Neuronal stem cell (in vitro differentiated cells): ENCODE measurements around the gene UBE2J2.

Experiments
- DNase-seq: peaks from one replicate; pipeline ENCODE4 v3.0.0-alpha.2; 2013; ENCODE audit warnings: low spot score
- H2AFZ ChIP-seq: one replicate; pipeline ENCODE4 v1.6.1; 2013; ENCODE audit warnings: mild to moderate bottlenecking, low read length, inconsistent platforms
- H2AK5ac ChIP-seq: 2 replicates; pipeline ENCODE4 v1.6.1; 2013; ENCODE audit warnings: low read depth, mild to moderate bottlenecking, inconsistent platforms, low read length, moderate library complexity, mixed read lengths
- H2BK120ac ChIP-seq: 2 replicates; pipeline ENCODE4 v1.6.1; 2013; ENCODE audit warnings: low read depth, mild to moderate bottlenecking, inconsistent platforms, low read length, moderate library complexity, mixed read lengths
- H2BK12ac ChIP-seq: one replicate; pipeline ENCODE4 v1.6.1; 2013; ENCODE audit warnings: low read length, inconsistent platforms
- H2BK15ac ChIP-seq: 2 replicates; pipeline ENCODE4 v1.6.1; 2013; ENCODE audit warnings: mild to moderate bottlenecking, low read length, inconsistent platforms, mixed read lengths
- H2BK5ac ChIP-seq: one replicate; pipeline ENCODE4 v1.6.1; 2013; ENCODE audit warnings: inconsistent platforms, mild to moderate bottlenecking, low read length, moderate library complexity
- H3K14ac ChIP-seq: one replicate; pipeline ENCODE4 v1.6.1; 2013; ENCODE audit warnings: low read length, inconsistent platforms
- H3K18ac ChIP-seq: 2 replicates; pipeline ENCODE4 v1.6.1; 2013; ENCODE audit warnings: low read length, inconsistent platforms
- H3K23ac ChIP-seq: 2 replicates; pipeline ENCODE4 v1.6.1; 2013; ENCODE audit warnings: low read depth, mild to moderate bottlenecking, mixed read lengths, low read length, inconsistent platforms; ENCODE audit not compliant: poor library complexity
- H3K27ac ChIP-seq: replicated peaks from 3 replicates; pipeline ENCODE4 v1.5.1; 2013; ENCODE audit warnings: low read length, inconsistent platforms
- H3K27me3 ChIP-seq, 3 experiments: 2 replicates each; pipeline ENCODE4 v1.6.1; 2013; ENCODE audit warnings: low read length in 3 of 3, mild to moderate bottlenecking in 2 of 3, inconsistent platforms in 1 of 3, low read depth in 1 of 3, mixed read lengths in 1 of 3, moderate library complexity in 1 of 3; ENCODE audit not compliant: control insufficient read depth in 3 of 3, insufficient read depth in 3 of 3
- H3K36me3 ChIP-seq, 2 donors: replicated peaks in 1 of 2; 2 replicates each; pipeline ENCODE4 v1.6.1; 2013; ENCODE audit warnings: low read length in 2 of 2; ENCODE audit not compliant: control insufficient read depth in 2 of 2, insufficient read depth in 2 of 2
- H3K4ac ChIP-seq: 2 replicates; pipeline ENCODE4 v1.6.1; 2013; ENCODE audit warnings: inconsistent platforms, mild to moderate bottlenecking, low read length, moderate library complexity
- H3K4me1 ChIP-seq, 2 donors: 1 replicate in 1 of 2; 2 replicates in 1 of 2; pipeline ENCODE4 v1.6.1; 2013; ENCODE audit warnings: low read length in 2 of 2, low read depth in 1 of 2; ENCODE audit not compliant: control insufficient read depth in 2 of 2, insufficient read depth in 1 of 2
- H3K4me2 ChIP-seq: one replicate; pipeline ENCODE4 v1.6.1; 2013; ENCODE audit warnings: mild to moderate bottlenecking, low read length, inconsistent platforms; ENCODE audit not compliant: insufficient read depth, poor library complexity, severe bottlenecking
- H3K4me3 ChIP-seq, 2 donors: 2 replicates each; pipeline ENCODE4 v1.5.1; 2013; ENCODE audit warnings: low read length in 2 of 2, mild to moderate bottlenecking in 2 of 2, inconsistent platforms in 1 of 2, moderate library complexity in 1 of 2
- H3K79me1 ChIP-seq: one replicate; pipeline ENCODE4 v1.6.1; 2013; ENCODE audit warnings: low read depth, mild to moderate bottlenecking, inconsistent platforms, low read length, moderate library complexity
- H3K9ac ChIP-seq: one replicate; pipeline ENCODE4 v1.6.1; 2013; ENCODE audit warnings: mild to moderate bottlenecking, low read depth, low read length, inconsistent platforms; ENCODE audit not compliant: poor library complexity
- H3K9me3 ChIP-seq, 2 donors: replicated peaks in 1 of 2; 2 replicates each; pipeline versions ENCODE3 to v1.6.1; 2013; ENCODE audit warnings: low read length in 2 of 2, mild to moderate bottlenecking in 2 of 2, inconsistent platforms in 1 of 2, low read depth in 1 of 2, mixed read lengths in 1 of 2, moderate library complexity in 1 of 2; ENCODE audit not compliant: control insufficient read depth in 2 of 2, insufficient read depth in 1 of 2
- H4K8ac ChIP-seq: one replicate; pipeline ENCODE4 v1.6.1; 2013; ENCODE audit warnings: low read depth, mild to moderate bottlenecking, inconsistent platforms, low read length, moderate library complexity
- H4K91ac ChIP-seq: one replicate; pipeline ENCODE4 v1.6.1; 2013; ENCODE audit warnings: low read length, low read depth, mild to moderate bottlenecking, inconsistent platforms; ENCODE audit not compliant: poor library complexity
- WGBS, 2 donors: extraction: QIAGEN DNeasy Blood & Tissue Kit; methylation state at CpG; one replicate each; pipeline ENCODE4 v1.1.7; 2013; ENCODE audit warnings: missing lambda C conversion rate in 2 of 2, mixed read lengths in 1 of 2; ENCODE audit not compliant: insufficient read length in 2 of 2, insufficient replicate concordance in 1 of 2; ENCODE audit errors: extremely low coverage in 2 of 2; 5-methylcytosine and 5-hydroxymethylcytosine counted together

UBE2J2 gene

GRCh38 chr1:1273209-1273511 lies 494 bp downstream of the UBE2J2 start:
- H2BK12ac ChIP-seq = no peak overlapping the region
- peak overlapping the region; percentile 94 for H3K18ac ChIP-seq
- H3K27ac ChIP-seq = no peak overlapping the region
- H4K91ac ChIP-seq = no peak overlapping the region
- peak overlapping the region; percentile 99 for H3K23ac ChIP-seq
- H4K8ac ChIP-seq = no peak overlapping the region
- peak overlapping the region; percentile 56 for H3K14ac ChIP-seq
- peak overlapping the region; percentile 83 for H3K4me2 ChIP-seq
- no CpG with 5 or more reads among the region's 31 CpGs for WGBS, 2 donors
- no peak for DNase-seq
- no peak overlapping the region for H2BK120ac ChIP-seq
- H3K4ac ChIP-seq = peak overlapping the region; percentile 37
- H3K36me3 ChIP-seq = peaks cover 10 to 39% of the 10 kb centered on the region in 2 donors
- peak overlapping the region; percentile 95 for H2AK5ac ChIP-seq
- H3K9ac ChIP-seq = peak overlapping the region; percentile 96
- H3K9me3 ChIP-seq = peaks cover 0 to 2% of the 10 kb centered on the region in 2 donors
- peaks cover 23% of the 10 kb centered on the region for H3K79me1 ChIP-seq
- H2AFZ ChIP-seq = peak overlapping the region; percentile 86
- H3K27me3 ChIP-seq = no peaks in the 10 kb centered on the region
- H2BK15ac ChIP-seq = no peak overlapping the region
- H2BK5ac ChIP-seq = peak overlapping the region; percentile 90
- peaks cover 14 to 20% of the 10 kb centered on the region in 2 donors for H3K4me1 ChIP-seq
- peak overlapping the region; percentile 88 to 97 for H3K4me3 ChIP-seq

GRCh38 chr1:1272341-1273208 lies 1.1 kb downstream of the UBE2J2 start:
- no CpG with 5 or more reads among the region's 43 CpGs for WGBS, 2 donors

GRCh38 chr1:1270813-1271212 lies 2.8 kb downstream of the UBE2J2 start:
- Histone ChIP-seq H2AFZ (no peak overlapping the region), H2BK120ac (no peak overlapping the region), H4K8ac (no peak overlapping the region), H3K79me1 (peaks cover 34% of the 10 kb centered on the region), H3K9me3 (peaks cover 0 to 2% of the 10 kb centered on the region in 2 donors), H3K27me3 (no peaks in the 10 kb centered on the region), H3K18ac (no peak overlapping the region), H3K4ac (no peak overlapping the region), H2AK5ac (no peak overlapping the region), H2BK12ac (no peak overlapping the region), H3K4me1 (peaks cover 14 to 20% of the 10 kb centered on the region in 2 donors), H3K36me3 (peaks cover 19 to 56% of the 10 kb centered on the region in 2 donors), H4K91ac (no peak overlapping the region), H3K23ac (no peak overlapping the region), H2BK5ac (peak overlapping the region; percentile 0), H3K27ac (no peak overlapping the region), H3K4me3 (no peak overlapping the region), H3K9ac (peak overlapping the region; percentile 25), H2BK15ac (no peak overlapping the region), H3K4me2 (no peak overlapping the region), H3K14ac (no peak overlapping the region)
- no peak for DNase-seq
- no CpG with 5 or more reads among the region's 7 CpGs for WGBS, 2 donors

More at GRCh38 chr1:1272341-1273208, 1.1 kb downstream of the UBE2J2 start:
- H3K14ac ChIP-seq = no peak overlapping the region
- no peaks in the 10 kb centered on the region for H3K27me3 ChIP-seq
- H2AK5ac ChIP-seq = peak overlapping the region; percentile 95
- H3K27ac ChIP-seq = no peak overlapping the region
- H3K4me1 ChIP-seq = peaks cover 14 to 20% of the 10 kb centered on the region in 2 donors
- H3K79me1 ChIP-seq = peaks cover 28% of the 10 kb centered on the region
- H3K18ac ChIP-seq = peak overlapping the region; percentile 33
- peak overlapping the region; percentile 25 for H3K23ac ChIP-seq
- H3K9me3 ChIP-seq = peaks cover 0 to 2% of the 10 kb centered on the region in 2 donors
- H2BK15ac ChIP-seq = no peak overlapping the region
- peak overlapping the region; percentile 37 for H3K4ac ChIP-seq
- no peak overlapping the region for H4K8ac ChIP-seq
- H2BK120ac ChIP-seq = no peak overlapping the region
- H2BK12ac ChIP-seq = no peak overlapping the region
- H2AFZ ChIP-seq = no peak overlapping the region
- DNase-seq = no peak
- peak overlapping the region; percentile 96 for H3K9ac ChIP-seq
- H3K4me2 ChIP-seq = peak overlapping the region; percentile 83
- H3K36me3 ChIP-seq = peaks cover 12 to 45% of the 10 kb centered on the region in 2 donors
- H3K4me3 ChIP-seq = peak overlapping the region; percentile 88 to 97
- peak overlapping the region; percentile 16 for H2BK5ac ChIP-seq
- H4K91ac ChIP-seq = no peak overlapping the region

DNA sequence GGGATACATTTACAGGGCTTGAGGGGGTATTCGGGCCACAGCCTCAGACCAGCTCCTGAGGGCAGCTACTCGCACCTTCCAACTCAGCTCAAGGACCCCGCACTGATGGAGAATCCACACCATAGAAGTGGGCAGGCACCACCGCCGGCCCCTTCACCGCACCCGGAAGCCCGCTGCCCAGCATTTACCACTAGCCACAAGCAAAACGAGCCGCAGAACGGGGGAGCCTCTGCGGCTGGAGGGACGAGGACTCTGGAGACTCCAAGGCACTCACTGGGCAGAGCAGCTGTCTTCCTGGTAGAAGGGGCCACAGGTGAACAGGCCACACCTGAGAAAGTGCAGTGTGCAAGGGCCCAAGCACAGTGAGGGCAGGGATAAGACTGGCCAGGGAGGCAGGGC lies 5.4 kb downstream of the UBE2J2 start:
- Histone ChIP-seq H2BK120ac (no peak overlapping the region), H3K27me3 (no peaks in the 10 kb centered on the region), H3K14ac (no peak overlapping the region), H2AK5ac (no peak overlapping the region), H4K8ac (no peak overlapping the region), H3K4me1 (peaks cover 9 to 10% of the 10 kb centered on the region in 2 donors), H3K4me3 (no peak overlapping the region), H3K18ac (no peak overlapping the region), H4K91ac (no peak overlapping the region), H3K9ac (no peak overlapping the region), H3K4me2 (no peak overlapping the region), H3K4ac (no peak overlapping the region), H2BK5ac (peak overlapping the region; percentile 87), H3K9me3 (peaks cover 0 to 2% of the 10 kb centered on the region in 2 donors), H3K27ac (no peak overlapping the region), H3K23ac (no peak overlapping the region), H2BK15ac (no peak overlapping the region), H3K79me1 (peaks cover 29% of the 10 kb centered on the region), H3K36me3 (peaks cover 28 to 80% of the 10 kb centered on the region in 2 donors), H2AFZ (no peak overlapping the region), H2BK12ac (no peak overlapping the region)
- no CpG with 5 or more reads among the region's 13 CpGs for WGBS, 2 donors
- no peak for DNase-seq
